AG04449 (cell line): ENCODE measurements around the gene WBP11.

Experiments used
- CTCF ChIA-PET: fragments of 350-600 bp; formaldehyde crosslinking; extraction: SDS; loops from one replicate; lab custom pipeline; 2021; ENCODE audit warnings: antibody characterized with exemption; lab: Yijun Ruan, JAX
- POLR2A ChIA-PET: fragments of 400-600, 350-600 bp; formaldehyde crosslinking; extraction: SDS; loops from one replicate; lab custom pipeline; 2020; ENCODE audit warnings: antibody characterized with exemption, inconsistent platforms; lab: Yijun Ruan, JAX
- DNase-seq: peaks from one replicate; pipeline ENCODE4 v3.0.0-alpha.2; 2010; ENCODE audit warnings: low read depth, low spot score
- H3K4me3 ChIP-seq: 2 replicates; pipeline ENCODE4 v1.5.1; 2011; ENCODE audit warnings: low read depth, mild to moderate bottlenecking, control low read depth, low read length
- CTCF ChIP-seq: IDR thresholded peaks from one replicate; pipeline ENCODE4 v1.5.1; 2011; ENCODE audit warnings: mild to moderate bottlenecking, moderate library complexity, low read length, control low read depth, inconsistent platforms; ENCODE audit not compliant: insufficient read depth; ENCODE audit errors: missing control alignments

WBP11 gene

GRCh38 chr12:14811486-14811885 lies 8.2 kb upstream of the WBP11 start:
- no peak for DNase-seq
- TF ChIP-seq CTCF: no peak
- POLR2A ChIA-PET: interaction anchor here (1.0 to 1.4 kb wide), 2 partner anchors 37 to 41 kb away, joined by 3 to 4 read pairs; a partner anchor contains a TSS
- CTCF ChIA-PET: interaction anchor here (0.8 to 7.0 kb wide), 16 partner anchors 8 to 712 kb away, joined by 3 to 96 read pairs (median 4); partner anchors contain the start of gene RERG
- H3K4me3 ChIP-seq: no peak overlapping the region

- no peak overlapping the region for H3K4me3 ChIP-seq
- CTCF ChIA-PET: interaction anchor here (0.8 to 7.0 kb wide), 16 partner anchors 8 to 713 kb away, joined by 3 to 96 read pairs (median 4); partner anchors contain the start of gene RERG
- POLR2A ChIA-PET: interaction anchor here (1.0 to 1.4 kb wide), 2 partner anchors 37 to 40 kb away, joined by 3 to 4 read pairs; a partner anchor contains a TSS
- peak; percentile 42 for TF ChIP-seq CTCF
- no peak for DNase-seq
These were observed 7.7 kb upstream of the WBP11 start for GRCh38 chr12:14810953-14811483.

GRCh38 chr12:14810167-14810952 lies 7.1 kb upstream of the WBP11 start:
- CTCF ChIA-PET: interaction anchor here (0.8 to 7.0 kb wide), 16 partner anchors 8 to 713 kb away, joined by 3 to 96 read pairs (median 4); partner anchors contain the start of gene RERG
- TF ChIP-seq CTCF: no peak
- no peak overlapping the region for H3K4me3 ChIP-seq
- no peak for DNase-seq
- POLR2A ChIA-PET: interaction anchor here (1.0 to 1.4 kb wide), 2 partner anchors 36 to 39 kb away, joined by 3 to 4 read pairs; a partner anchor contains a TSS

- no peak for DNase-seq
- H3K4me3 ChIP-seq: peak overlapping the region; percentile 73
- CTCF ChIA-PET: interaction anchor here (2.3 to 2.8 kb wide), 3 partner anchors 34 to 418 kb away, joined by 7 to 13 read pairs (median 9); partner anchors contain the start of gene RERG
- POLR2A ChIA-PET: interaction anchor here (0.6 to 2.6 kb wide), 6 partner anchors 15 to 65 kb away, joined by 3 to 24 read pairs (median 3); a partner anchor contains a TSS
- no peak for TF ChIP-seq CTCF
These were observed 517 bp upstream of the WBP11 start for GRCh38 chr12:14803830-14804160.

- no peak for DNase-seq
- ChIA-PET POLR2A (interaction anchor here (0.8 to 2.6 kb wide), 3 partner anchors 13 to 32 kb away, joined by 4 to 24 read pairs (median 13); a partner anchor contains a TSS), CTCF (interaction anchor here (0.9 to 2.8 kb wide), 9 partner anchors 8 to 419 kb away, joined by 3 to 13 read pairs (median 5); partner anchors contain the start of gene RERG)
- peak overlapping the region; percentile 98 for H3K4me3 ChIP-seq
- no peak for TF ChIP-seq CTCF
These were observed 612 bp downstream of the WBP11 start for GRCh38 chr12:14802721-14803010.
